GM19035 (cell line): ENCODE results near the gene PROM1.
A peak's percentile ranks its signal among the peaks of the same experiment; 100 is the strongest.

ENCODE experiments used
- ATAC-seq: cut with Tn5 transposase; IDR thresholded peaks from one replicate; pipeline ENCODE4 v1.9.1; 2021; ENCODE audit not compliant: unreplicated experiment

PROM1 gene

DNA sequence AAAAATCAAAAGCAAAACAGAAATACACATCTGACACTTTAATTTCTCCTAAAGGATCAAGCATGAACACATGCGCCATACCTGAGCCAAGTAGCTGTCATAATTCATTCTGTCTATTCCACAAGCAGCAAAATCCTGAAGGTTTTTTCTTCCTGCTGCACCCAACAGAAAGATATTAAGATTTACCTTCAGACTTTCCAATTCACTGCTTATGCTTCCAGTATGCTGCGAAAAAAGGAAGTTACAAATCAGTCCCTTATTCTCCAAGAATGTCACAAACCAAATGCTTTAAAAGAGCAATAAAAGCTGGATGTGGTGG lies 91.7 kb downstream of the PROM1 start:
- ATAC-seq, result no peak

DNA sequence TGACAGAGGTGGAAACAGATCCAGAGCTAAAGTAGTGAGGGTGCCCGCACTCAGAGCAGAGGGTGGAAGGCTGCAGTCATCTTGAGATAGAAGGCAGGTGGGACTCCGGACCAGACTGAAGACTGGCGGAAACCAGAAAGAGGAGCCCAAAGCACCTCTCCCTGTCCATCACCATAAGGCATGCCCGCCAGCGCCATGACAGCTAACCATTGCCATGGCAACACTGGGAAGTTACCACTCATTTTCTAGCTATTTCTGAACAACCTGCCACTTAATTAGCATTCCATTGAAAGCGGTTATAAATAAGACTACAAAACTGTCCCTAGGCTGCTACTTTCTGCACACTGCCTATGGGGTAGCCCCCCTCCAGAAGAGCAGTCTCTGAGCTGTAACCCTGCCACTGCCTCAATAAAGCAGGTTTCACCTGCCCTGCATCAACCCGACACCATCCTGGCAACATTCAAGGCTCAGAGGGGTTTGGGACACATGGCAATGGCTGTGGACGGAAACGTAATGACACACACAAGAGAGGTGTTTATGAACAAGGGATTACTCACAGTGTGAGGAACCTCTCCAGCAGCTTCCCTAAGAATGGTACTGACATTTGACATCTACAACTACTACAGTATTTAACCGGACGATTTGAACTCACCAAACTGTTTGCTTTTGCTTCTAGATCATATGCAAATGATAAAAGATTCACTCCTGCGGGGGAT lies 93.1 kb downstream of the PROM1 start:
- ATAC-seq, result no peak

DNA sequence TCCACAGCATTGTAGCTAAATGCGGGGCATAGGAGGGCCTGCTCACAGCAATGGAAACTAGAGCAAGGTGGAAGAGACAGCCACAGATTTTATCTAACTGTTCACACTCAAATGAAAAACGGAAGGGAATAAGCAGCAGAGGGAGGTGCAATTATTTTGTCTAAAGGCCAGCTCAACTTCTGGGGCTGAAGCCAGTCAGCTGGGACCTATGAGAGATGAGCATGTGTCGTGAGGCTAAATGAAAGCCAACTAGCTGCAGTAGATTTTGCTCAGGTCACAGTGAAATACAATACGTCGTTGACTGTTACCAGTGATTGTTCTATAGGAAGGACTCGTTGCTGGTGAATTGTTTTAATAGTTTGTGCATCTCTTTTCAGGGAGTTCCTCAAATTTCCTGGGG lies 94.4 kb downstream of the PROM1 start:
- ATAC-seq, result no peak

DNA sequence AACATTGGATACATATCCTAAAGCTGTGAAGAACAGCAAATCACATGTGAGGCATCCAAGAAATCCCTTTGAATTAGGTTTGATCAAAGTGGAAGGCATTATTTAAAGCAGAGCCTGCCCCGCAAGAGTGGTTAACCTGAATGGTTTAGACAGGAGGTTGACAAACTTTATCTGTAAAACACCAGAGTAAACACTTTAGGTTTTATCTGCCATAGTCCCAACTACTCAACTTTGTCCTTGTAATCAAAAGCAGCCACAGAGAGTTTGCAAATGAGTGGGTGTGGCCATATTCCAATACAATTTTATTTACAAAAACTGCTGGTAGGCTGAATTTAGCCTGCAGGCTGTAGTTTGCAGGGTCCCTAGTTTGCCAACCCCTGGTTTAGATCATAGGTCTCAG lies 95.6 kb downstream of the PROM1 start:
- ATAC-seq, result no peak

DNA sequence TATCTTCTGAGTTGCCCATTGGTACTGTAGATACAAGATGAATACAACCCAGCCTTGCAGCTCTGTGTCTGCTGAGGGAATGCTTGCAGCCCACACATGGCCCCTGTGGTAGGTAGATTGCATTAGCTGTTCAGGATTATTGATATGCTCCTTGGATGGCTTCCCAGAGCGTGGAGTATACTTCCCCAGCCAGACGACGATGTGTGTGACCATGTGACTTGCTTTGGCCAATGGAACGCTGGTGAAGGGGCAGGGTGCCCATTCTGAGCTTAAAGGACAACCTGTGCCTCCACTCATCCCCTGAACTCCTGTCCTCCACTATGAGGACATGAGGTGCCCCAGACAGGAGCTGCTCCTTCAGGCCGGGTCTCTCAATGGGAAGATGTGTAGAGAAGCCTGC lies 96.9 kb downstream of the PROM1 start:
- ATAC-seq, result no peak

DNA sequence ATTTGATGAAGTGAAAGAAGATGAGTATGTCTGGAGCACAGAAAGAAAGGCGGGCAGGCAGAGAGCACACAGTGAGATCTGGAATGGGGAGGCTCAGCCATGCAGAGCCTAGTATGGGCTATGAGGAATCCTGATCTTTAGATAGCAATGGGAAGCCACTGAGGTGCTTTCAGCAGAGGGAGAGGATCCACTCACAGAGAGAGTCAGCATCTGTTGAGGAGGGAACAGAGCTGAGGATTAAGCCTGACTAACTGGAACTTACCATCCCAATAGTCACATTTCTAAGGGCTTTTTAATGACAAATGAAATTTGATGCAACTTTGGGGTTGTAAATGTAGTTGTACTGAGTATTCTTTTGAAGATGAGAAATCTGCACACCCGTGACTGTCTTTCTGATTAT lies 100.2 kb downstream of the PROM1 start:
- ATAC-seq, result no peak

DNA sequence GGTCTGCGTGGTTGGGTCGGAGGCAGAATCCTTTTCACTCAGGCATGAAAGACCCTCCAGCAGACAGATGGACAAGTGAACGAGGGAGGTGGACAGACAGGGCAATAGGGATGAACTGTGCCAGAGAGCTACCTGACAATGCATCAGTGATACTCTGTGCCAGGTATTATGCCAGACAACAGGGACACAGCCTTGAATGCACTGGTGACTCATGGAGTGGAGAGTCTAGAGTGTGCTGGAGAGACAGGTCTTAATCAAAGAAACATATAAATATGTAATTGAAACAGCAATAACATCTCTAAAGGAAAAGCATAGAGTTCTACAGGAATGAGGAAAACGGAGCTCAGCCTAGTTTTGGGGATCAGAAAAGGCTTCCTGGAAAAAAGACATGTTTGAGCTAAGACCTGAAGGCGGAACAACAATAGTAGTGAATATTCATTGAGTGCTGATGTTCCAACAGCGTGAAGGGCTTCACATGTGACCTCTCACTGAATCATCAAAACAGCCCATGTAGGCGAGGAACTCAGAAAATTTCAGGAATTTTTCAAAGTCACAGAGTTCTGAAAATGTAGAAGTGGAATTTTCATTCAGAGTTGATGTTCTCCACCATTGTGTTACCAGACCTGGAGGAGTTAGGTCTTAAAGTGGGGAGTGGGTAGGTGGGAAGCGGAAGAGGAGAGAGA lies 100.8 kb downstream of the PROM1 start:
- no peak for ATAC-seq

DNA sequence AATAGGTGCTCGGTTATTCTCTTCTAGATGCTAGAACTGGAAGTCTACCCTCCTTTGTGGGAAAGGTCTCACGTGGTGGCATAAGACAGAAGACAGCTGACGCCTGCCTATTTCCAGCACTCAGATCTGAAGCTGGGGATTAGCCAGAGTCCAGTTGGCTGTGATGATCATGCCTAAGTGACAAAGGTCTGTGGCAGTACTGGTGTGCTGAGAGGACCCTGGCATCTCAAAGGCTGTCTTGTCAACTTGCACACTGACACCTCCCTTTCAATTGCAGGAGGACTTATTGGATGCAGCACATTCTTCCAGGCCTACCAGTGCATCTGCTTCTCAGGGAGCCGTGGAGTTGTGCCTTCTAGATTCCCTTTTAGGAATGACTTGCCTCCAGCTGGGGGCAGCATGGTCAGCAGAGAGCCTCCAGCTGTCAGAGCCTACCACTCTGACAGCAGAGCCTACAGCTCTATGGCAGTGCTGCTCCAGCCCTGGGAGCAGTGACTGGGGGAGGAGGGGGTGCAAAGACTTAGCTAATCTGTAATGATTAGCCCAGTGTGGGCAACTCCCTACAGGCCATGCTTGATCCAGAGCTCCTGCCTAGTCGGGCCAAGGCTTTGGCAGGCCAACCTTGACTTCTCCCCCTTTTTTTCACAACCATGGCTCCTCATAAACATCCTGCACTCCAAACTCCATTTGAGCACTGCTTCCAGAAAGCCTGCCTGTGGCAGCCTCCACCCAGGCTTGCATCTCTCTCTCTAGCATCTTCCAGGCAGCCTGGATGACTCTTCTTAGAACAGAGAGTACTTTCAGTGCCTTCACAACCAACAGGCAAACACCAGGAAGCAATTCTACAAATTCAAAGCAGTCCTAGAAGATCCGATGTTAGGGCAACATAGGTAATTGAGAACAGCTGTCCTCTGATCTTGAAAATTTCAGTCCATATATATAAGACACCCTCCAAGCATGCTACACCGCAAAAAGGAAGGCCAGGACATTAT lies 107.1 kb downstream of the PROM1 start:
- ATAC-seq, result no peak

DNA sequence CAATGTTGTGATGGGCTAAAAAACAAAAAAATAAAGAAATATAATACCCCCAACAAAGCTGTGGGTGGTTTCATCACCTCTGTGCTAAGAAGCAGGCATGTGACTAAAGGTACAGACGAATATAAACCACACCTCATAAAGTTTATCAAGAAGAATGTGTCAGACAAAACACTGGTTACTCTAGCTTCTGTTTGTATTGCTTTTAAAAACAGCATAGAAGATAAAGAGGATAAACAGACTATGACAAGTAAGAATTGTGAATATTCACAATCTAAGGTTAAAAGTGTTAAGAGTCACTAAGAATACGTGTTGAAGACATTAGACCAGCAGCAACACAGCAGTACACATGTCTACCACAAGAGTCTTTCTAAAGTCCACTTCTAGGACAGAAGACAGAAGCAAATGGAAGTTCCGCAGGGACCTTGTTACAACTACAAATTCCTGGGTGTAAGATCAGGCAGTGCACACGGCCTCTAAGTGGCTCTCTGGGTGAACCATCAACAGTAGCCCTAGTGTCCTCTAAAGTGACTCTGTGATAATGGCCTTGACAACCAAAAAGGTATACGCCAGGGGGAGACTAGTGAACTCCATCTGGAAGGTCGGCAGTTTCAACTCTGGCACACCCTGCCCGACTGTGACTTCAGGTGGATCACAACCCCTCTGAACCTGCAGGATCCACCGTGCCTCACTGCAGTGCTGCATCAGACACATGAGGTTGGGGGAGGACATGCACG lies 112.6 kb downstream of the PROM1 start:
- ATAC-seq, result no peak

DNA sequence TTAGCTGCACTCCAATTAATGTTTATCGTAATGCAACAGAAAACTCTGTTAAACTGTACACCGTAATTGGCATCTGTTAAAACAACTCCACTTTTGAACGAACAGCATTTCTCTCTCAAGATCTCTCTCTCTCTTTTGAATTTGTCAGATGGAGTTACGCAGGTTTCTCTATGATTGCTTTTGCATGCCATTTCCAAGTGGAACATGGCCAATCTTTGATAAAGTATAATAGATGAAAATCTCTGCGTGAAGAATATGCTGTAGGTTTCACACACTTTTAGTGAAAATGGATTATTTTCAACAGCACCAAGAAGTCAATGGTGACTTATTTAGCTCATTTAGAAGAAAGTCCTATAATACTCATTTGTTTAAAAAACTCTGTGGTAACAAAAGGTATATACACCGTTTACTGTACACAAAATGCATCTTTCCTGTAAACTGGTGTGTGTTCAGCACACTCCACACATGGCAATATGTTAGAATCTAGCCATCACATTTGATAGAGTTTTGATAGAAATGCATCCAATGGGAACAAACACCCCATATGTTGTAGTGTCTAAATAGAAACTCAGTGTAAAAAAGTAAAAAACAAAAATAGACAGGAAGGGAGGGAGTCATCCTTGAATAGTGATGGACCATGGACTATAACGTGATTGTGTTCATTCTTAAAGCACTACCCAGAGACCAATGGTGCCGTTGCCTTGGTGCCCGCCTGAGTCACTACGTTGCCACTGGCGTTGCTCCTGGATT lies 115.1 kb downstream of the PROM1 start:
- no peak for ATAC-seq

DNA sequence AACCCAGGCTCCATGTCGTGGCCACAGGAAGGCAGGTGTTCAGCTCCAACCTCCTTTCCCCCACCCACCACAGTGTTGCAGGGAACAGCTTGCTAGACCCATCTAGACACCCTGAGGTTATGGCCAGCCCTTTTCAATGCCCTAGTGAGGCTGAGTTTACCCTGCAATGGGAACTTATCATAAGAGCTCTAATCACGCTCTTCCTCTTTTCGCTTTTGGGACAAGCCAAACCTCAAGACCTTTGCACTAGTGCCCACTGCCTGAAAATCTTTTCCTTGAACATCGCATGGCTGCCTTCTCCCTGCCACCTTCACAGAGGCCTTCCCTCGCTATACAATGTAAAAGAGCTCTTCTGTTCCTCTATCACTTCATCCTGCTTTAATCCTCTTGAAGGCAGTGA lies 118.5 kb downstream of the PROM1 start:
- no peak for ATAC-seq

DNA sequence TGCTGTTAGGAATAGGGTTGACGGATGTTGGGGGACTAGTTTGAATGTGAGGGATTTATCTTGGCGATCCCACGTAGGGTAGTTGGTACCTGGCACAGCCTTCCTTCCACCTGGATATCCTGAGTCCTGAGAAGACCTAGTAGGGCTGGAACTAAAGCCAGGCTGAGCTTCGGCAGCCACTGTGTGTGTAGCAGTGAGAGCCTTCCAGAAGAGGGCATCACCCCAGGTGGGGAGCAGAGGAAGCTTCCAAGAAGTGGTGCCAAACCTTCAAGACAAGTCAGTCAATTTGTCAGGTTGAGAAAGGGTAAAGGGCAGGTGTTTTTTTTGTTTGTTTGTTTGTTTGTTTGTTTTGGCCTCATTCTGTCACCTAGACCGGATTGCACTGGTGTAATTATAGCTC lies 119.7 kb downstream of the PROM1 start:
- no peak for ATAC-seq

DNA sequence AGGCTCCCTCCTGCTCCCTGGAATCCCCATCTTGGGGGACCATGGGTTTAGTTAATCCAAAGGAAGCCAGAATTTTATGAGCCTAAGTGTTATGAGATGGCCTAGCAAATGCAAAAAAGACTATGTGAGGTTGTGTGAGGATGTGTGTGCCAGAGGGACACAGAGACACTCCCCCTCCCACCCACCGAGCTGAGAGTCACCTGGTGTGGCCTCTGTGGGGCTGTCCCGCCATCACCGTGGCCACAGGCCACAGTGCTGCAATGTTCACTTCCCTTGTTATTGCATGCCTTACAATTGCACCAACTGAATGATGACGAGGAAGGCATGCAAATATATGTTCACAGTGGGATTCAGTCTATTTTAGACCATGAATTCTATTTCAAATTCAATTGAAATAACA lies 120.2 kb downstream of the PROM1 start:
- ATAC-seq, result peak; percentile 89

DNA sequence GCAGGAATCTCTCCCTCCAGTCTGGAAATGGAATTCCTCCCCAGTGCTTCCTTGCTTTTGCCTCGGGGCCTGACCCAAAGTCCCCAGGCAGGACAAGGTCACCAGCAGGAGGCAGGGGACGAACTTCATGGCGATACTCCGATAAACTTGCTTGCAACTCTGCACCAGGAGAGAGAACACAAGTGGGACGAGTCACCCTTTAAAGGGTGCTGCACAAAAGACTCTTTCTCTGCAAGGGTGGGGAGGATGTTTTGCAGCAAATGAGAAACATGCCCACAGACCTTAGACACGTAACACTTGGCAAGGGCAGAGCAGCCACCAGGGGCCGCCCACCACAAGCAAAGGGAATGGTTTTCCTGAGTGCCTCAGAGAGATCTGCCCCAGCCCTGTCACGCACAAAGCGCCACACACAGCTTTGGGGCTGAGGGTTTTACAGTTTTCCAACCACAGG lies 120.8 kb downstream of the PROM1 start, which contains the start of gene FGFBP2:
TSS of gene FGFBP2 (minus strand) at position 175 of the 451 bp plus-strand sequence. CDS start at position 129, 46 bp downstream.
- ATAC-seq, result peak; percentile 60

DNA sequence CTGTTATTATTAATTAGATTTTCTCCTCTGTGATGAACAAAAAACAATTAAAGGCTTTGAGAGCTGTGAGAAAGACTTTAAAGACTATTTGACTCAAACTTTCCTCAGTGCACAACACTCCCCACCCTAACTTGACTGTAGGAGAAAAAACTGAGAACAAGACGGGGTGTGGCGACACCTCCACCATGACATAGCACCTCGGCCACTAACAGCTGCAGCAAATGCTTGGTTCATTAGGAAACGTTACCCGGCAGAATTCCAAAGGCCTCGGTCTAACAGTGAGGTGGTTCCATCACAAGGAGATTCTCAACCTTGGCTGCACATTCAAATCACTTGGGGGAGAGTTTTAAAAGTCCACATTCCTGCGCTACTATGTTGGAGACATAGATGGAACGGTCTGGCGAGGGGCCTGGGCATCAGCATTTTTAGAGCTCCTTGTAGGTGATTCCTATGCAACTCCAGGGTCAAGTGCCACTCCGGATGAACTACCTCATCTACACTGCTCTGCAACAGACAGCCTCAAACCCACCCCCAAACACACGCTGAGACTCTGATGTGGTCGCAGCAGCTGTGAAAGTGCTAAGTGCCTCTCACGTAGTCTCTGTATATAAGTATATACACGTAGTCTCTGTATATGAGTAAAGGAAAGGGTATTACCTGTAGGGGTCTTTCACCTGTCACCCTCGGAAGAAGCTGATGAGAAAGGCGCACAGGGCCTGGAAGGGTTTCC lies 121.9 kb downstream of the PROM1 start:
- ATAC-seq, result no peak

DNA sequence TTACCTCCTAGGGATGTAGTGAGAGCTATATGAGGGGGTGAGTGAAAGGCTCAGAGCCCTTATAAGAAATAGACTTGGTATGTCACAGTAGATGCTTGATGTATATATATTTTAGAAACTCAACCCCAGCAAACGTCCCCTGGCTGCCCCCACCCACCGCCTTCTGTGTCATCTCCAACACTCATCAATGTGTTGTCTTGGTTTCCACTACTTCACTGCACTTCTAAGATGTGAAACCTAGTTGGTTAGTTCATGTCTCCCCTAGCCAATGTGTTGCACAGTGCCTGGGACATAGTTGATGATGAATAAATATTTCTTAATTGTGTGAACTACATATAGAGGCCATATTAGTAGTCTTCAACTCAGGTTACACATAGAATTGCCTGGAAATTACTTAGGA lies 125.3 kb downstream of the PROM1 start:
- no peak for ATAC-seq

DNA sequence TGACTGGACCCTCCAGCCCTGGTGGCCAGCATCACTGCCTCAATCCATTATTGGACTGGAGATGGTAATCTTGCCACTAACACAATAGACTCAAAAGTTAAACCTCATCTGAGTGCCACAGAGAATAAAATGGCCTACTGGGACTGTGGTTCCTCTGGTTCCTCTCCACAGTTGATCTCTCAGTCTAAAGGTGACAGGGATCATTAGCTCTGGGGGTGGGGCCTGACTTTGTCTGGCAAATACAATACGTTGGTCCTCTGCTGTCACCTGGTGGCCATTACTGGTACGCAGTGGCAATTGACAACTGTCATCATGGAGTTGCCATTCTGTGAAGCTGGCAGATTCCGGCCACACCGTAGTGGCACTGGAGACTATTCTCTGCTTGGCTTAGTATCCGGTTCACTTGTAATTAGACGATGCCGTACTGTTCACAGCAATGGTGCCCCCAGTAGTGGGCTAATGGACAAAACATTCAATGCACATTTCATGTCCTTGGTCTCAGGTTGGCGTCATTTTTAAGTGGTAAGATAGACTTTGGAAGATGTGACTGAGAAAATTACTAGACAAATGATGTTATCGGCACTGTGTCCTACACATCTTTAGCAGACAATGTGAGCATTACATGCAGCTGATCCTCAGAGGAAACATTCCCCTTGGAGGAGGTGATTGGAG lies 127.5 kb downstream of the PROM1 start:
- peak; percentile 96 for ATAC-seq

DNA sequence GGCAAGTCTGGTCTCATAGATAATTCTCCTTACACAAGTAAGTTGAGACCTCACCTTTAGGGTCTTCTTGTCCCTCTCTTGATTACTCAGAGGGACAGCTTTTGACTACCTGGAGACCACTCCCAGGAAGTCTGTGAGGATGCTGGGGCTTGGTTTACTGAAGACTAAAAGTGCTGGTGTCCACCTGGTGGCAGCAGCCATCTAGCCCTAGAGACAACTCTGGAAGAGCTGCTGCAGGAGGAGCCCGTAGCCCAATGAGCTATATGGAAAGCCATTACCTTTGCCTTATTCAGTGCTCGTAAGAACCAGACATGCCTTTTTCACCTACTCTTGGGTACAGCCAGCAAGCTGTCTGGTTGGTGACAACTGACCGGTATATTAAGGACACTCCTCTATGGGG lies 128.2 kb downstream of the PROM1 start:
- no peak for ATAC-seq

DNA sequence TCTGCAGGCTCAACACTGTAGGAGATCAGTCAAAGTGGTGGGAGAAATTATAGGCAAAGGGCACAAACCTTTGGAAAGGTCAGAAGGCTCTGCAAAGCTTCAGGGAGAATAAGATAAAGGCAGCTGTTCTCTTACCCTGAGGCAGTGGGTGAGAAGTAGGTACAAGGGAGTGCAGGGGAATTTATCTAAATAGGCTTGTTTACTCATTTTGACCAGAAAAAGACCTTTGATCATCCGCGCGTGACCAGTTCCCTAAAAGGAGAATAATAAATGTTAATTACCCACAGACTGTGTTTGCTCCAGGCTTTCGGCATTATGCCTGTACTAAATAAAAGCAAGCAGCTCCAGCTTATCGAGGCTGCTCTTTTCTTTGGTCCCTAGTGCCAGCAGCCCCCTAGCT lies 130.2 kb downstream of the PROM1 start:
- ATAC-seq, result no peak
